SU-DHL-6 (cell line): ENCODE measurements around the gene RNF220.

Source experiments
- H2AFZ ChIP-seq: fragments of 200-600 bp; sonication (generic); 2 replicates; pipeline ENCODE4 v1.6.1; 2014; ENCODE audit warnings: low read depth, mild to moderate bottlenecking, moderate library complexity, mixed read lengths, antibody characterized with exemption, low read length; ENCODE audit not compliant: severe bottlenecking
- H3F3A ChIP-seq: fragments of 200-600 bp; shearing (Covaris generic); 2 replicates; pipeline ENCODE4 v1.6.0; 2016; ENCODE audit warnings: antibody characterized with exemption, mild to moderate bottlenecking; ENCODE audit not compliant: insufficient read depth
- H3K27ac ChIP-seq: fragments of 200-600 bp; sonication (generic); 2 replicates; pipeline ENCODE4 v1.5.1; 2016; ENCODE audit warnings: low read depth, mild to moderate bottlenecking, low read length, moderate library complexity, mixed read lengths
- H3K27me3 ChIP-seq: fragments of 200-600 bp; sonication (generic), shearing (Covaris generic); 2 replicates; pipeline ENCODE4 v1.6.0; 2014; ENCODE audit warnings: mild to moderate bottlenecking, low read length
- H3K36me3 ChIP-seq: fragments of 200-600 bp; sonication (generic); 2 replicates; pipeline ENCODE4 v1.6.1; 2014; ENCODE audit warnings: mild to moderate bottlenecking, low read length, mixed read lengths
- H3K4me2 ChIP-seq: fragments of 300-600, 200-600 bp; shearing (Covaris generic), sonication (generic); 2 replicates; pipeline ENCODE4 v1.6.0; 2014; ENCODE audit warnings: low read length, low read depth, mild to moderate bottlenecking; ENCODE audit not compliant: poor library complexity, severe bottlenecking
- H3K4me3 ChIP-seq: fragments of 200-600 bp; sonication (generic); 2 replicates; pipeline ENCODE4 v1.5.1; 2014; ENCODE audit warnings: antibody characterized with exemption, low read length, mild to moderate bottlenecking, mixed read lengths; ENCODE audit not compliant: insufficient read depth, poor library complexity, severe bottlenecking
- H3K79me2 ChIP-seq: fragments of 200-600 bp; sonication (generic); 2 replicates; pipeline ENCODE4 v1.6.1; 2014; ENCODE audit warnings: mild to moderate bottlenecking, low read length, moderate library complexity; ENCODE audit not compliant: insufficient read depth
- H3K9ac ChIP-seq: fragments of 200-600 bp; sonication (generic); 2 replicates; pipeline ENCODE4 v1.7.0; 2014; ENCODE audit warnings: mild to moderate bottlenecking, low read length
- H3K9me2 ChIP-seq: fragments of 200-600 bp; sonication (generic); replicated peaks from 2 replicates; pipeline ENCODE4 v1.6.1; 2014; ENCODE audit warnings: low read length; ENCODE audit not compliant: insufficient read depth
- H3K9me3 ChIP-seq: fragments of 200-600 bp; sonication (generic); 2 replicates; pipeline ENCODE4 v1.6.1; 2014; ENCODE audit warnings: low read length, mixed read lengths; ENCODE audit not compliant: insufficient read depth
- H4K20me1 ChIP-seq: fragments of 200-600 bp; sonication (generic); 2 replicates; pipeline ENCODE4 v1.6.1; 2014; ENCODE audit warnings: low read depth, mild to moderate bottlenecking, antibody characterized with exemption, low read length, moderate library complexity, mixed read lengths
- EZH2phosphoT487 ChIP-seq: fragments of 200-600 bp; sonication (generic), shearing (Covaris generic); conservative IDR thresholded peaks from 2 replicates; pipeline ENCODE4 v1.6.1; 2018; ENCODE audit warnings: mild to moderate bottlenecking, antibody characterized with exemption, low read length, moderate library complexity, mixed read lengths
- TF ChIP-seq, protein P1 (sequence below): fragments of 200-600 bp; sonication (generic); IDR thresholded peaks from one replicate; pipeline ENCODE4 v1.5.1; 2017; ENCODE audit warnings: antibody characterized with exemption, mild to moderate bottlenecking, low read length, moderate library complexity; ENCODE audit not compliant: insufficient read depth, poor library complexity, severe bottlenecking

The RNF220 gene

DNA sequence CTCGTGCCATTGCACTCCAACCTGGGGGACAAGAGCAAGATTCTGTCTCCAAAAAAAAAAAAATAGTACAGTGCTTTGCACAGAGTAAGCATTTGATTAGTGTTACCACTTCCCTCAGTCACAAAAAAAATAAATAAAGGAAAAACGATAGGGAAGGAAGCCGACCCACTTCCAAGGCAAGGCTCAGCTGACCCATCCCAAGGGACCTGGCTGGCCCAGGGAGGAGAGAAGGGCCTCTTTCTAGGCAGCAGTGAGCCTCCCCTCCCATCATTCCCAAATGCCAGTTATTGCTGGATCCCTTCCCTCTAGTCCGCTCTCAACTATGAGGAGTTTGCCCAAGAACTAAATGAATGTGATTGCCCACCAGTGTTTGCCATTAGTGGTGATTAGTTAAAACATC lies 191.5 kb downstream of the RNF220 start:
- Histone ChIP-seq H3K27me3 (no peaks in the 10 kb centered on the region), H3K27ac (no peak overlapping the region)
- TF ChIP-seq EZH2phosphoT487 = no peak
- TF ChIP-seq, protein P1, sequence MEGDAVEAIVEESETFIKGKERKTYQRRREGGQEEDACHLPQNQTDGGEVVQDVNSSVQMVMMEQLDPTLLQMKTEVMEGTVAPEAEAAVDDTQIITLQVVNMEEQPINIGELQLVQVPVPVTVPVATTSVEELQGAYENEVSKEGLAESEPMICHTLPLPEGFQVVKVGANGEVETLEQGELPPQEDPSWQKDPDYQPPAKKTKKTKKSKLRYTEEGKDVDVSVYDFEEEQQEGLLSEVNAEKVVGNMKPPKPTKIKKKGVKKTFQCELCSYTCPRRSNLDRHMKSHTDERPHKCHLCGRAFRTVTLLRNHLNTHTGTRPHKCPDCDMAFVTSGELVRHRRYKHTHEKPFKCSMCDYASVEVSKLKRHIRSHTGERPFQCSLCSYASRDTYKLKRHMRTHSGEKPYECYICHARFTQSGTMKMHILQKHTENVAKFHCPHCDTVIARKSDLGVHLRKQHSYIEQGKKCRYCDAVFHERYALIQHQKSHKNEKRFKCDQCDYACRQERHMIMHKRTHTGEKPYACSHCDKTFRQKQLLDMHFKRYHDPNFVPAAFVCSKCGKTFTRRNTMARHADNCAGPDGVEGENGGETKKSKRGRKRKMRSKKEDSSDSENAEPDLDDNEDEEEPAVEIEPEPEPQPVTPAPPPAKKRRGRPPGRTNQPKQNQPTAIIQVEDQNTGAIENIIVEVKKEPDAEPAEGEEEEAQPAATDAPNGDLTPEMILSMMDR = no peak

DNA sequence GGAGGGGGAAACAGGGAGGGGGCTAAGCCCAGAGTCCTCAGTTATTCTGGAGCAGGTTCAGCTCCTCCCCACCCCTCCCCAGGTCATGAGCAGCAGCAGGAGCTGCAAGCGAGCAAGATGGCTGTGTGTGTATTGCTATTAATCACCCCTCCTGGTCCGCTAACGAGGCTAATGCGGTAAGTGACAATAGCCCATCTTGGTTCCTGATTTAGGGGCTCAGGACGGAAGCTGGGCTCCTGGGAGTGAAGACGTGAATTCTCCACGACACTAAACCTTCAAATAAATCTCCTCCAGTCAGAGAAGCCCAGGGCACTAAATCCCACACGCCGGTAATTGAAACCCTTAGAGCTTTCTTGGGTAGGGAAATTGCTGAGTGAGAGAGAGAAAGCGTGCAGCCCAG lies 193.1 kb downstream of the RNF220 start:
- no peaks in the 10 kb centered on the region for H3F3A ChIP-seq
- no peak overlapping the region for H3K4me3 ChIP-seq
- no peaks in the 10 kb centered on the region for H3K27me3 ChIP-seq
- H3K79me2 ChIP-seq = no peaks in the 10 kb centered on the region
- H3K9me2 ChIP-seq = no peaks in the 10 kb centered on the region
- no peak overlapping the region for H3K9ac ChIP-seq
- TF ChIP-seq, protein P1 = no peak
- TF ChIP-seq EZH2phosphoT487 = no peak
- H3K4me2 ChIP-seq = no peak overlapping the region
- H3K36me3 ChIP-seq = no peaks in the 10 kb centered on the region
- H3K27ac ChIP-seq = no peak overlapping the region
- no peak overlapping the region for H2AFZ ChIP-seq
- no peaks in the 10 kb centered on the region for H3K9me3 ChIP-seq
- H4K20me1 ChIP-seq = no peaks in the 10 kb centered on the region

More for the DNA sequence above, 191.5 kb downstream of the RNF220 start:
- H4K20me1 ChIP-seq = no peaks in the 10 kb centered on the region
- no peaks in the 10 kb centered on the region for H3K36me3 ChIP-seq
- H2AFZ ChIP-seq = no peak overlapping the region
- H3K9ac ChIP-seq = no peak overlapping the region
- H3F3A ChIP-seq = no peaks in the 10 kb centered on the region
- H3K9me2 ChIP-seq = no peaks in the 10 kb centered on the region
- no peak overlapping the region for H3K4me2 ChIP-seq
- no peak overlapping the region for H3K4me3 ChIP-seq
- H3K9me3 ChIP-seq = no peaks in the 10 kb centered on the region
- H3K79me2 ChIP-seq = no peaks in the 10 kb centered on the region

DNA sequence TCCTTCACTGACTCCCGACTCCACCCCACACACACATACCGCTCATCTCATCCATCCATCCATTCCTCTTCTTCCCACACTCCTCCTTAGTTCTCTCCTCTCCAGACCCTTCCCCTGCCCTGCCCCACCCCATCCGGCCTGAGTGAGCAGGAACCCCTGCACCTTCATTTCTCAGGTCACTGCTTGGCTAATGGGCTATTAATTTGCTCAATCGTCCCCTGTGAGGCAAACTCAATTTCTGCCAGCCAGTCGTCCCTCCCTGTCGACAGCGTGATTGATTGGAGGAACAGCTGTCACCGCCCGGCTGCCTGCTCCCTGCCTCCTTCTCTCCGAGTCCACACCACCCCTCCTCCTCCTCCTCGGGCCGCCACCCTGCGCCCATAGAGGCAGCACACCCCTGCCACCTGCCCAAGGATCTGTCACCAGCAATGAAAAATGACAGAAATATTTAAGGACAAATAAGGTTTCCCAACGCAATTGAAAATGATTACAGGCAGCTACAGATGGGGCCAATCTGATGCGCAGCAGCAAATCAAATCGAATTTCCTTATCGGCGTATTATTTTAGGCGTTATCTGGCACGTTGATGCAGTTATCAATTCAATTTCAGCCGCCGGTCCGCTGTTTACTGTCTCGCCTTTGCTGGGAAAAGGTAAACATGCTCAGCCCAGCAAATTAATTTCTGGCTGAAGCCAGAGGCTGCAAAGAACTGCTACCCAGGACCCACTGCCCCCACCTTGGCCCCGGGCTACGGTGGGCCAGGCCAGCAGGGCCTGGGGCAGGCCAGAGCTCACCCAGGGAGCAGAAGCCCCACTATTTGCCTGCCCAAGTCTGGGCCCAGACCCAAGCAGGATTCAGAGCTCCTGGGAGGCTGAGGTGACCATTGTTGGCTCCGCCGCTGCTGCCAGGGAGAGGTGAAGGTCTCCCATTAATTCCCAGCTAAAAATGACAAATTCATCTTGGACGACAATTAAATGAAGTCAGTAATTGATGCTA lies 197.9 kb downstream of the RNF220 start:
- no peaks in the 10 kb centered on the region for H3K27me3 ChIP-seq
- no peak overlapping the region for H3K9ac ChIP-seq
- H3K79me2 ChIP-seq = no peaks in the 10 kb centered on the region
- no peaks in the 10 kb centered on the region for H3K9me3 ChIP-seq
- no peak overlapping the region for H3K4me3 ChIP-seq
- H3F3A ChIP-seq = no peaks in the 10 kb centered on the region
- TF ChIP-seq, protein P1 = no peak
- no peak for TF ChIP-seq EZH2phosphoT487
- no peaks in the 10 kb centered on the region for H3K9me2 ChIP-seq
- H3K27ac ChIP-seq = no peak overlapping the region
- H2AFZ ChIP-seq = no peak overlapping the region
- no peak overlapping the region for H3K4me2 ChIP-seq
- H4K20me1 ChIP-seq = no peaks in the 10 kb centered on the region
- no peaks in the 10 kb centered on the region for H3K36me3 ChIP-seq
